C4-2B (cell line): Measurements from ENCODE around the gene PPP1R13B.

Experiments used
- CTCF ChIP-seq: fragments of 450-650 bp; conservative IDR thresholded peaks from 2 replicates; pipeline ENCODE4 v1.5.1; 2017; ENCODE audit warnings: mild to moderate bottlenecking
- ZFX ChIP-seq: fragments of 450-650 bp; IDR thresholded peaks from 2 replicates; pipeline ENCODE4 v1.6.1; 2017

- TF ChIP-seq CTCF (no peak), ZFX (no peak)
These were observed 14.3 kb upstream of the PPP1R13B start for GRCh38 chr14:103861413-103862392.
